Heart right ventricle (tissue), 16 donors: ENCODE data around the gene ANO3. TPM values are rescaled to one million over a fixed set of nuclear protein-coding genes. Genes with fewer than 3 reads are reported as not detected.
"Not testable (repeated sequence)": the region's sequence is repeated elsewhere in the genome, so short reads cannot be mapped to it uniquely, and the experiment has no call there.

Experiments
- ATAC-seq, 8 donors: fragments of 200-7000 bp; cut with Tn5 transposase; one replicate each; pipeline ENCODE4 v1.9.1; 2020; ENCODE audit warnings: mild to moderate bottlenecking in 8 of 8, moderate library complexity in 8 of 8, moderate number of reproducible peaks in 1 of 8
- DNase-seq, 2 donors: peaks; one replicate each; pipeline ENCODE4 v3.0.0-alpha.2; 2020
- H3K27ac ChIP-seq, 10 donors: fragments of 200-600 bp; sonication (generic) in 2 of 10; one replicate each; pipeline versions ENCODE4 v1.5.0 to v1.8.0; 2020 to 2022; ENCODE audit warnings: mild to moderate bottlenecking in 3 of 10
- H3K27me3 ChIP-seq, 7 donors: fragments of 200-600 bp; one replicate each; pipeline ENCODE4 v1.8.0; 2021 to 2022; ENCODE audit warnings: mild to moderate bottlenecking in 2 of 7
- H3K36me3 ChIP-seq, 9 donors: fragments of 200-600 bp; sonication (generic) in 1 of 9; one replicate each; pipeline versions ENCODE4 v1.5.0 to v1.8.0; 2020 to 2022; ENCODE audit warnings: mild to moderate bottlenecking in 2 of 9
- H3K4me1 ChIP-seq, 9 donors: fragments of 200-600 bp; sonication (generic) in 1 of 9; one replicate each; pipeline versions ENCODE4 v1.5.0 to v1.8.0; 2020 to 2022; ENCODE audit warnings: mild to moderate bottlenecking in 4 of 9
- H3K4me3 ChIP-seq, 10 donors: fragments of 200-600 bp; sonication (generic) in 2 of 10; one replicate each; pipeline versions ENCODE4 v1.5.0 to v1.8.0; 2020 to 2022; ENCODE audit warnings: mild to moderate bottlenecking in 7 of 10, moderate library complexity in 2 of 10
- H3K9me3 ChIP-seq, 11 donors: fragments of 200-600 bp in 10 of 11; sonication (generic) in 2 of 11; one replicate each; pipeline versions ENCODE4 v1.5.0 to v1.8.0; 2013 to 2022; ENCODE audit warnings: mild to moderate bottlenecking in 2 of 11, control low read depth in 1 of 11, moderate library complexity in 1 of 11
- CTCF ChIP-seq, 9 donors: fragments of 200-600 bp; sonication (generic) in 2 of 9; IDR thresholded peaks; one replicate each; pipeline versions ENCODE4 v1.5.0 to v1.8.0; 2021 to 2022; ENCODE audit warnings: antibody characterized with exemption in 9 of 9, mild to moderate bottlenecking in 5 of 9, moderate library complexity in 1 of 9
- WGBS, 2 donors: extraction: QIAGEN DNeasy Blood & Tissue Kit; methylation state at CpG; one replicate each; pipeline ENCODE4 v1.1.7; 2013; ENCODE audit warnings: inconsistent platforms in 1 of 2; 5-methylcytosine and 5-hydroxymethylcytosine counted together
- intact Hi-C, 10 donors: fragments of 100-400 bp; cut with DNase I; formaldehyde crosslinking; loops; one replicate each; pipeline versions ENCODE4 v1.11.1 to v1.14.2; 2022
- polyA plus RNA-seq, 2 donors: library from polyadenylated mRNA; stranded (reverse); fragments of 200-250 nt; gene quantifications; one replicate each; pipeline ENCODE4 v1.2.3, GENCODE V29; 2013
- total RNA-seq, 10 donors: library from RNA; stranded (reverse); fragmentation: NEBNext Ultra II Directional in 3 of 10; extraction: Animal tissue kit (Norgen Biotek cat#: 25700) in 3 of 10; gene quantifications; one replicate each; pipeline versions ENCODE4 v1.2.1 to v1.2.4, GENCODE V29; 2021 to 2023
- donor health status: Arrhythmogenic right ventricular cardiomyopathy.
- donor health status: ischemic (EF 13 %, LVEDD 7.1; RV severe dilation, severe dysfunction).
- donor health status: healthy with polysubstance abuse.
- donor health status: DM: no; HTN: yes; CAD: no.
- donor health status: DM: no; HTN: no; CAD: no.
- donor health status: ischemic (EF 25% LVEDD 6.9; RV normal size, moderate dysfunction).
- donor health status: ischemic (EF 25% LVEDD 5.7; RV mildly dilated, moderate dysfunction).
- donor health status: healthy.
- donor health status: DM: yes; HTN: yes; CAD: no.
- donor health status: Ischemic cardiomyopathy.
- donor health status: ischemic (EF 35%, LVEDD 5.7; RV mildly dilated, moderate dysfunction).
- donor health status: nonischemic (EF 11% LVEDD 7.7; RV severe dilation, severe dysfunction).
- donor health status: DM: yes; HTN: yes; CAD: no.
- donor health status: PGD.
- donor health status: ischemic (EF 29% LVEDD 5.4; RV normal size, mild dysfunction).
- donor health status: nonischemic (EF 23%, LVEDD 6.1; RV moderate dilation, normal function).

Gene ANO3
- total and polyA plus RNA-seq, 12 donors = 0.01 to 0.30 (median 0.07) TPM; not detected in 5

GRCh38 chr11:26632691-26633159, 300.8 kb downstream of the ANO3 start:
- Histone ChIP-seq H3K4me3 (no peak overlapping the region), H3K9me3 (no peaks in the 10 kb centered on the region)

GRCh38 chr11:26643314-26643713, 311.4 kb downstream of the ANO3 start:
- not testable (repeated sequence) for H3K4me1 ChIP-seq, ATAC-seq, H3K27ac ChIP-seq, H3K4me3 ChIP-seq, H3K27me3 ChIP-seq, DNase-seq, H3K36me3 ChIP-seq, H3K9me3 ChIP-seq
- WGBS, 2 donors = 93 to 94% methylated on average over 10 of the region's 10 CpGs
- intact Hi-C loops = loop anchor here in 1 of 10 donors (10.0 kb wide), 1 partner anchor 349 kb away; no protein-coding TSS in a partner anchor

More at GRCh38 chr11:26632691-26633159, 300.8 kb downstream of the ANO3 start:
- DNase-seq (no peak), ATAC-seq (no peak)
- no peaks in the 10 kb centered on the region for H3K36me3 ChIP-seq
- H3K27me3 ChIP-seq = peaks cover 0 to 3% (median 0%) of the 10 kb centered on the region in 7 donors
- no peak for TF ChIP-seq CTCF (IDR thresholded peaks at IDR 0.05)
- H3K4me1 ChIP-seq = no peaks in the 10 kb centered on the region
- intact Hi-C loops = no loop called here
- no peak overlapping the region for H3K27ac ChIP-seq
- 29 to 56% methylated on average over 2 of the region's 2 CpGs for WGBS, 2 donors

GRCh38 chr11:26649884-26650283, 318.0 kb downstream of the ANO3 start:
- Histone ChIP-seq H3K9me3 (no peaks in the 10 kb centered on the region), H3K4me3 (no peak overlapping the region), H3K27ac (no peak overlapping the region), H3K27me3 (peaks cover 0 to 3% (median 0%) of the 10 kb centered on the region in 7 donors), H3K4me1 (no peaks in the 10 kb centered on the region), H3K36me3 (no peaks in the 10 kb centered on the region)
- ATAC-seq = peak in 2 of 8 donors; percentile 48 to 50
- peak in 8 of 9 donors; percentile 20 to 65 (median 54) for TF ChIP-seq CTCF (IDR thresholded peaks at IDR 0.05)
- 27 to 32% methylated on average over 8 of the region's 8 CpGs for WGBS, 2 donors
- DNase-seq = peak in 1 of 2 donors; percentile 14
- intact Hi-C loops = loop anchor here in 2 of 10 donors (5.0 to 10.0 kb wide), 2 partner anchors 353 to 355 kb away; no protein-coding TSS in a partner anchor

- intact Hi-C loops = loop anchor here in 1 of 10 donors (5.0 kb wide), 1 partner anchor 355 kb away; no protein-coding TSS in a partner anchor
- TF ChIP-seq CTCF (IDR thresholded peaks at IDR 0.05) = no peak
- Histone ChIP-seq H3K36me3 (no peaks in the 10 kb centered on the region), H3K9me3 (no peaks in the 10 kb centered on the region), H3K4me3 (no peak overlapping the region), H3K27ac (no peak overlapping the region), H3K27me3 (peaks cover 0 to 3% (median 0%) of the 10 kb centered on the region in 7 donors), H3K4me1 (no peaks in the 10 kb centered on the region)
- WGBS, 2 donors = 88 to 89% methylated on average over 6 of the region's 6 CpGs
- ATAC-seq (no peak), DNase-seq (no peak)
Observed at GRCh38 chr11:26651916-26652315, 320.0 kb downstream of the ANO3 start.

DNA sequence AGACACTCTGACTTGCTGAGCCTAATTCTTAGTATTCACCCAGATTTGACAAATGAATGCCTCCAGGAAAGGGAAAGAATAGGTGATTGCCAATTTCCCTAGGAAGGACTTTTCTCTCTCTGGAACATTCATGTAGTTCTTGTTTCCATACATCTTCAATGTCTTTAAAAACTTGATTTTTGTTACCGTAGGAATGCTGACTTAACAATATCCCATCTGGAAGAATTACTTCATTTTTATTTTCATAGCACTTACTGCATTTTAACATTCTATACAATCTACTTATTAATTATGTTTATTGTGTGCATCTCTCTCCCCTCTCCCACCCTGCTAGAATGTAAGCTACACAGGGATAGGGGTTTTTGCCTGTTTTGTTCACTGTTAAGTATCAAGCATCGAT, 323.4 kb downstream of the ANO3 start:
- Histone ChIP-seq H3K4me1 (no peaks in the 10 kb centered on the region), H3K4me3 (no peak overlapping the region), H3K27ac (no peak overlapping the region), H3K9me3 (no peaks in the 10 kb centered on the region), H3K36me3 (no peaks in the 10 kb centered on the region), H3K27me3 (no peaks in the 10 kb centered on the region)
- ATAC-seq = no peak
- 87 to 95% methylated on average over 2 of the region's 2 CpGs for WGBS, 2 donors
- intact Hi-C loops = no loop called here
- DNase-seq = no peak
- no peak for TF ChIP-seq CTCF (IDR thresholded peaks at IDR 0.05)
